Measurements from ENCODE around the gene PRPF4. TPM values are rescaled to one million over a fixed set of nuclear protein-coding genes. Genes with fewer than 3 reads are reported as not detected.

Gene PRPF4
- total RNA-seq, 4 donors from 2014 or later, result 5.0 to 13.7 (median 9.6) TPM

Other genes starting within 250 kb of the PRPF4 start
- 1 to 10 TPM in 1 of 4 donors, under 1 TPM in 2, not detected in 1; 0.68 to 1.7 (median 0.80) TPM for gene ZFP37, start 218.9 kb upstream of the PRPF4 start, total RNA-seq
- gene SLC31A2, start 124.7 kb upstream of the PRPF4 start, total RNA-seq, result 10 to 100 TPM in 3 of 4 donors, 1 to 10 TPM in 1; 4.4 to 81.6 (median 40.3) TPM
- gene FKBP15, start 54.4 kb upstream of the PRPF4 start, total RNA-seq, result 10 to 100 TPM; 21.4 to 33.8 (median 23.3) TPM
- 10 to 100 TPM in 2 of 4 donors, 1 to 10 TPM in 2; 5.8 to 36.2 (median 15.4) TPM for gene SLC31A1, start 54.1 kb upstream of the PRPF4 start, total RNA-seq
- 10 to 100 TPM; 15.7 to 43.8 (median 30.8) TPM for gene CDC26, start 86 bp upstream of the PRPF4 start, total RNA-seq
- gene RNF183, start 27.7 kb downstream of the PRPF4 start, total RNA-seq, result under 1 TPM in 2 of 4 donors, not detected in 2; 0.14 to 0.95 TPM
- gene WDR31, start 64.6 kb downstream of the PRPF4 start, total RNA-seq, result 1 to 10 TPM in 3 of 4 donors, under 1 TPM in 1; 0.60 to 3.0 (median 1.6) TPM
- gene BSPRY, start 73.9 kb downstream of the PRPF4 start, total RNA-seq, result 10 to 100 TPM in 3 of 4 donors, 1 to 10 TPM in 1; 9.0 to 36.8 (median 26.8) TPM
- gene HDHD3, start 101.3 kb downstream of the PRPF4 start, total RNA-seq, result 100 to 1,000 TPM; 156 to 269 (median 237) TPM
- 100 to 1,000 TPM in 1 of 4 donors, 10 to 100 TPM in 3; 18.5 to 107 (median 63.0) TPM for gene ALAD, start 125.6 kb downstream of the PRPF4 start, total RNA-seq
- 10 to 100 TPM in 3 of 4 donors, 1 to 10 TPM in 1; 4.2 to 58.7 (median 24.4) TPM for gene POLE3, start 135.0 kb downstream of the PRPF4 start, total RNA-seq
- gene C9orf43, start 135.1 kb downstream of the PRPF4 start, total RNA-seq, result under 1 TPM in 1 of 4 donors, not detected in 3; 0.75 TPM
- gene RGS3, start 188.1 kb downstream of the PRPF4 start, total RNA-seq, result 100 to 1,000 TPM in 1 of 4 donors, 10 to 100 TPM in 3; 62.7 to 150 (median 80.9) TPM